Stomach (tissue), 4 donors: ENCODE data around the gene KIRREL3.

Source experiments
- EP300 ChIP-seq: sonication (generic); formaldehyde crosslinking; IDR thresholded peaks from one replicate; pipeline ENCODE4 v1.6.1; 2017; ENCODE audit warnings: antibody characterized with exemption
- POLR2A ChIP-seq, 4 donors: fragments of 450-650 bp; IDR thresholded peaks; one replicate each; pipeline ENCODE4 v1.6.1; 2016; ENCODE audit warnings: antibody characterized with exemption in 4 of 4, control low read depth in 2 of 4, mild to moderate bottlenecking in 1 of 4, moderate library complexity in 1 of 4
- POLR2AphosphoS5 ChIP-seq, 3 donors: sonication (generic); formaldehyde crosslinking; IDR thresholded peaks; one replicate each; pipeline ENCODE4 v1.6.1; 2016; ENCODE audit warnings: antibody characterized with exemption in 3 of 3
- TF ChIP-seq, protein P1 (sequence below), 7 experiments: fragments of 450-650 bp in 4 of 7; fragments of 200-600 bp in 3 of 7; sonication (generic) in 3 of 7; IDR thresholded peaks; one replicate each; pipeline ENCODE4 v1.5.1; 2016 to 2019; ENCODE audit warnings: antibody characterized with exemption in 7 of 7, control low read depth in 2 of 7, mild to moderate bottlenecking in 1 of 7

- TF ChIP-seq, protein P1, sequence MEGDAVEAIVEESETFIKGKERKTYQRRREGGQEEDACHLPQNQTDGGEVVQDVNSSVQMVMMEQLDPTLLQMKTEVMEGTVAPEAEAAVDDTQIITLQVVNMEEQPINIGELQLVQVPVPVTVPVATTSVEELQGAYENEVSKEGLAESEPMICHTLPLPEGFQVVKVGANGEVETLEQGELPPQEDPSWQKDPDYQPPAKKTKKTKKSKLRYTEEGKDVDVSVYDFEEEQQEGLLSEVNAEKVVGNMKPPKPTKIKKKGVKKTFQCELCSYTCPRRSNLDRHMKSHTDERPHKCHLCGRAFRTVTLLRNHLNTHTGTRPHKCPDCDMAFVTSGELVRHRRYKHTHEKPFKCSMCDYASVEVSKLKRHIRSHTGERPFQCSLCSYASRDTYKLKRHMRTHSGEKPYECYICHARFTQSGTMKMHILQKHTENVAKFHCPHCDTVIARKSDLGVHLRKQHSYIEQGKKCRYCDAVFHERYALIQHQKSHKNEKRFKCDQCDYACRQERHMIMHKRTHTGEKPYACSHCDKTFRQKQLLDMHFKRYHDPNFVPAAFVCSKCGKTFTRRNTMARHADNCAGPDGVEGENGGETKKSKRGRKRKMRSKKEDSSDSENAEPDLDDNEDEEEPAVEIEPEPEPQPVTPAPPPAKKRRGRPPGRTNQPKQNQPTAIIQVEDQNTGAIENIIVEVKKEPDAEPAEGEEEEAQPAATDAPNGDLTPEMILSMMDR (IDR thresholded peaks at IDR 0.05) = no peak
- TF ChIP-seq POLR2A (IDR thresholded peaks at IDR 0.05) (no peak), POLR2AphosphoS5 (IDR thresholded peaks at IDR 0.05) (no peak), EP300 (no peak)
These were observed 462.5 kb downstream of the KIRREL3 start for GRCh38 chr11:126538071-126538470.
